GM12891 (cell line): ENCODE data around the gene SHKBP1.
"Not testable (repeated sequence)": the region's sequence is repeated elsewhere in the genome, so short reads cannot be mapped to it uniquely, and the experiment has no call there.

Experiments
- DNase-seq: peaks from one replicate; pipeline ENCODE4 v3.0.0; 2011; ENCODE audit warnings: low spot score; ENCODE audit not compliant: insufficient read length
- FAIRE-seq: peaks from 2 replicates; lab custom pipeline; 2011; peaks lifted over from hg19 to GRCh38; lab: Jason Lieb, UNC
- PAX5 ChIP-seq: IDR thresholded peaks from 2 replicates; pipeline ENCODE4 v1.6.1; 2011; ENCODE audit warnings: low read length, moderate library complexity, mild to moderate bottlenecking; ENCODE audit not compliant: insufficient read depth, severe bottlenecking
- POLR2A ChIP-seq: IDR thresholded peaks from 2 replicates; pipeline ENCODE4 v1.6.1; 2011; ENCODE audit warnings: low read depth, low read length, control low read depth
- POLR2AphosphoS5 ChIP-seq: IDR thresholded peaks from 2 replicates; pipeline ENCODE4 v1.6.1; 2011; ENCODE audit warnings: low read depth, low read length, control low read depth
- POU2F2 ChIP-seq: IDR thresholded peaks from 2 replicates; pipeline ENCODE4 v1.6.1; 2011; ENCODE audit warnings: low read depth, mild to moderate bottlenecking, control low read depth, low read length, moderate library complexity
- SPI1 ChIP-seq: IDR thresholded peaks from 2 replicates; pipeline ENCODE4 v1.6.1; 2011; ENCODE audit warnings: low read depth, low read length, control low read depth
- TAF1 ChIP-seq: IDR thresholded peaks from 2 replicates; pipeline ENCODE4 v1.6.1; 2011; ENCODE audit warnings: low read depth, low read length, control low read depth

SHKBP1 gene

GRCh38 chr19:40542202-40542859 is 34.3 kb upstream of the SHKBP1 start:
- FAIRE-seq (no peak), DNase-seq (no peak)
- no peak for TF ChIP-seq TAF1
- TF ChIP-seq POLR2A, result no peak

- DNase-seq (no peak), FAIRE-seq (no peak)
- no peak for TF ChIP-seq TAF1
- TF ChIP-seq POLR2A, result no peak
- TF ChIP-seq SPI1, result no peak
- TF ChIP-seq PAX5, result no peak
- no peak for TF ChIP-seq POU2F2
- no peak for TF ChIP-seq POLR2AphosphoS5
These were observed 33.6 kb upstream of the SHKBP1 start for GRCh38 chr19:40543029-40543597.

- not testable (repeated sequence) for DNase-seq, FAIRE-seq
These were observed 30.4 kb upstream of the SHKBP1 start for GRCh38 chr19:40546153-40546841.

- not testable (repeated sequence) for FAIRE-seq
These were observed 29.5 kb upstream of the SHKBP1 start for GRCh38 chr19:40547190-40547589.

GRCh38 chr19:40547836-40548235 is 28.8 kb upstream of the SHKBP1 start:
- DNase-seq (no peak), FAIRE-seq (no peak)
- TF ChIP-seq PAX5, result no peak
- TF ChIP-seq POU2F2, result no peak

More at GRCh38 chr19:40547190-40547589, 29.5 kb upstream of the SHKBP1 start:
- DNase-seq, result not testable (repeated sequence)

- FAIRE-seq (peak; percentile 66), DNase-seq (peak; percentile 79)
These were observed 27.5 kb upstream of the SHKBP1 start for GRCh38 chr19:40549007-40549708.

GRCh38 chr19:40550951-40551350 is 25.7 kb upstream of the SHKBP1 start:
- no peak for DNase-seq
- FAIRE-seq, result no peak

More at GRCh38 chr19:40549007-40549708, 27.5 kb upstream of the SHKBP1 start:
- TF ChIP-seq SPI1 (no peak), TAF1 (no peak), POLR2A (no peak), PAX5 (no peak)

GRCh38 chr19:40552848-40553247 is 23.8 kb upstream of the SHKBP1 start:
- DNase-seq (no peak), FAIRE-seq (no peak)
- no peak for TF ChIP-seq SPI1
- TF ChIP-seq POU2F2, result no peak
- no peak for TF ChIP-seq TAF1
- TF ChIP-seq PAX5, result no peak
- TF ChIP-seq POLR2A, result no peak
- TF ChIP-seq POLR2AphosphoS5, result no peak

More at GRCh38 chr19:40550951-40551350, 25.7 kb upstream of the SHKBP1 start:
- TF ChIP-seq SPI1, result no peak
- TF ChIP-seq POLR2A, result no peak
- no peak for TF ChIP-seq PAX5
- no peak for TF ChIP-seq POU2F2
- TF ChIP-seq POLR2AphosphoS5, result no peak
- no peak for TF ChIP-seq TAF1

- no peak for TF ChIP-seq TAF1
- no peak for TF ChIP-seq POU2F2
- TF ChIP-seq POLR2A, result no peak
- TF ChIP-seq SPI1, result no peak
- TF ChIP-seq POLR2AphosphoS5, result no peak
- no peak for TF ChIP-seq PAX5
- FAIRE-seq, result no peak
- DNase-seq, result no peak
These were observed 22.5 kb upstream of the SHKBP1 start for GRCh38 chr19:40553885-40554857.
